Tibial nerve (tissue), 4 donors: Measurements from ENCODE around the gene ROR1. TPM values are rescaled to one million over a fixed set of nuclear protein-coding genes. Genes with fewer than 3 reads are reported as not detected.

ENCODE experiments used
- DNase-seq, 2 donors: peaks; one replicate each; pipeline ENCODE4 v3.0.0-alpha.2; 2019; ENCODE audit warnings: low spot score in 2 of 2
- H3K27ac ChIP-seq, 4 donors: fragments of 200-600 bp; sonication (generic) in 3 of 4; one replicate each; pipeline ENCODE4 v1.5.1; 2017 to 2019; ENCODE audit warnings: mild to moderate bottlenecking in 1 of 4
- H3K27me3 ChIP-seq, 2 donors: fragments of 200-600 bp; sonication (generic) in 1 of 2; one replicate each; pipeline versions ENCODE4 v1.5.1 to v1.6.0; 2017 to 2019
- H3K36me3 ChIP-seq, 3 donors: fragments of 200-600 bp; sonication (generic); one replicate each; pipeline ENCODE4 v1.5.1; 2018 to 2019
- H3K4me1 ChIP-seq, 4 donors: fragments of 200-600 bp; sonication (generic) in 3 of 4; one replicate each; pipeline ENCODE4 v1.5.1; 2017 to 2019
- H3K4me3 ChIP-seq, 4 donors: fragments of 200-600 bp; sonication (generic) in 3 of 4; one replicate each; pipeline ENCODE4 v1.5.1; 2017 to 2019; ENCODE audit warnings: mild to moderate bottlenecking in 1 of 4, moderate library complexity in 1 of 4
- H3K9me3 ChIP-seq, 4 donors: fragments of 200-600 bp; sonication (generic) in 3 of 4; one replicate each; pipeline ENCODE4 v1.5.1; 2017 to 2019
- CTCF ChIP-seq, 5 experiments: fragments of 200-600 bp in 3 of 5; fragments of 450-650 bp in 2 of 5; sonication (generic) in 3 of 5; IDR thresholded peaks; one replicate each; pipeline ENCODE4 v1.5.1; 2016 to 2019; ENCODE audit warnings: antibody characterized with exemption in 5 of 5, mild to moderate bottlenecking in 3 of 5, moderate library complexity in 2 of 5
- EP300 ChIP-seq, 2 donors: sonication (generic); formaldehyde crosslinking; IDR thresholded peaks; one replicate each; pipeline ENCODE4 v1.6.1; 2017; ENCODE audit warnings: antibody characterized with exemption in 2 of 2, mild to moderate bottlenecking in 1 of 2
- POLR2A ChIP-seq, 2 donors: fragments of 450-650 bp; IDR thresholded peaks; one replicate each; pipeline ENCODE4 v1.6.1; 2017; ENCODE audit warnings: antibody characterized with exemption in 2 of 2, mild to moderate bottlenecking in 2 of 2, moderate library complexity in 2 of 2
- WGBS, 2 donors: methylation state at CpG; one replicate each; pipeline ENCODE4 v1.1.5; 2018; 5-methylcytosine and 5-hydroxymethylcytosine counted together
- total RNA-seq, 4 donors: library from RNA; depleted of rRNA; stranded (reverse); fragments of >200 nt; gene quantifications; one replicate each; pipeline ENCODE4 v1.1.0, GENCODE V29; 2016

Gene ROR1
- total RNA-seq, 4 donors from 2014 or later = 10.5 to 47.7 (median 43.7) TPM

DNA sequence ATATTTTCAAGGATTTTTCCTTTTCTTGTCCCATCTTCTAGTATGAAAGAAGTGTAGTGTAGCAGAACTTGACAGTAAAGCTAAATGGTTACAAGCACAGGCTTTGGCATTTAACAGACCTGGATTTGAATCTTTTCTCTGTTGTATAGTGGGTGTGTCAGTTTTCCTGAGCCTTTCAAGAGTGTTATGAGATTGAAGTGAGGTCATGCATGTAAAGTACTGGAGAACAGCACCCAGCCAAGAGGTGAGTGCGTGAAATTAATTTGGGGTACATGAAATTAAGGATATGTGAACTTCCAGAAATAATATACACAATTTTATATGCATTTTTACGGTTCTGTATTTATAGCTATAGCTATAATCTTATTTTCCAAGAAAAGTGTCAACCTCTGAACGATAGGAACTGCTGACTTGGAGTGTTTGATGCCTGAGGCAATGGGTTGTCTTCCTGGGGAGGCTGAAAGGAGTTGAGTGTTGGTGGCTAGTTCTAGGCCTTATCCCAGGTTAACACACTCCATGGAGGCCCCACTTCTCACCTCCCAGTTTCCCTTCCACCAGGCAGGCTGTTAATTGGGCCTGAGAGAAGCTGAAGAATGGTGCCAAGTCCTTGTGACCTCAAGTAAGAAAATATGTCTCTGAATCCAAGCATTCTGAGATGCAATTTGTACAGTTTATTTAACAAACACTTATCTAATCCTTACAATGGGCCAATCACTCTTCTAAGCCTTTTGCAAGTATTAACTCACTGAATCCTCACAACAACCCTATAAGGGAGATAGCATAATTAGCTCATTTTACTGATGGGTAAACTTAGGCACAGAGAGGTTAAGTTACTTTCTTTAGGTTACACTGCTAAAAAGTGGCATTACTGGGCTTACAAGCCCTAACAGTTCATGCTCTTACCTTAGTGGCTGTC, 4.4 kb downstream of the ROR1 start:
- H3K4me1 ChIP-seq = peaks cover 0 to 43% (median 3%) of the 10 kb centered on the region in 4 donors
- WGBS, 2 donors = 91 to 92% methylated on average over 3 of the region's 3 CpGs
- H3K36me3 ChIP-seq = no peaks in the 10 kb centered on the region
- no peaks in the 10 kb centered on the region for H3K9me3 ChIP-seq
- no peak overlapping the region for H3K27ac ChIP-seq
- no peaks in the 10 kb centered on the region for H3K27me3 ChIP-seq
- DNase-seq = no peak
- no peak overlapping the region for H3K4me3 ChIP-seq
- TF ChIP-seq EP300 (IDR thresholded peaks at IDR 0.05) = no peak
- no peak for TF ChIP-seq CTCF (IDR thresholded peaks at IDR 0.05)
- TF ChIP-seq POLR2A (IDR thresholded peaks at IDR 0.05) = no peak

GRCh38 chr1:63779338-63780211, 5.8 kb downstream of the ROR1 start:
- peaks cover 0 to 37% (median 3%) of the 10 kb centered on the region in 4 donors for H3K4me1 ChIP-seq

DNA sequence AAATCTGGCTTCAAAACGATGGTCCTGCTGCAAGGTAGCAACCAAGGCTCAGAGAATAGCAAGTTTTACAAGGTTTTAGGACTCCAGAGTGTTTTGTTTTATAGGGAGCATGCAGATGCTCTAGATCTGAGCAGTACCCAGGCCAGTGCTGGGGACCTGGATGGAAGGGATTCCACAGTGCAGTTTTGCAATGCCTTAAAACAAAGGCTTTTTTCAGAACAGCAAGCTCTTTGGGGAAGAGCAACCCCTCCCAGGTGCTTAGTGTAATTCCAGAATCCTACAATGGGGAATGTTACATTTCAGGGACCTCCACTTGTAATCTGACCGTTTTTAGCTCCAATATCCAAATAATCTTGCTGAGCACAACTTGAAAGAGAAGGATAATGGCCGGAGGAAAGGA, 6.7 kb downstream of the ROR1 start:
- no peaks in the 10 kb centered on the region for H3K27me3 ChIP-seq
- H3K9me3 ChIP-seq = no peaks in the 10 kb centered on the region
- H3K4me3 ChIP-seq = no peak overlapping the region
- H3K36me3 ChIP-seq = no peaks in the 10 kb centered on the region
- peaks cover 0 to 30% (median 3%) of the 10 kb centered on the region in 4 donors for H3K4me1 ChIP-seq
- H3K27ac ChIP-seq = no peak overlapping the region
- 79 to 80% methylated on average over 3 of the region's 3 CpGs for WGBS, 2 donors
- TF ChIP-seq EP300 (IDR thresholded peaks at IDR 0.05) (no peak), POLR2A (IDR thresholded peaks at IDR 0.05) (no peak), CTCF (IDR thresholded peaks at IDR 0.05) (no peak)
- DNase-seq = no peak

More at GRCh38 chr1:63779338-63780211, 5.8 kb downstream of the ROR1 start:
- peak overlapping the region in 2 of 4 donors; percentile 17 to 33 for H3K27ac ChIP-seq
- DNase-seq = no peak
- H3K27me3 ChIP-seq = no peaks in the 10 kb centered on the region
- no peaks in the 10 kb centered on the region for H3K36me3 ChIP-seq
- TF ChIP-seq EP300 (IDR thresholded peaks at IDR 0.05) (no peak), POLR2A (IDR thresholded peaks at IDR 0.05) (no peak), CTCF (IDR thresholded peaks at IDR 0.05) (no peak)
- WGBS, 2 donors = 20 to 21% methylated on average over 7 of the region's 7 CpGs
- H3K4me3 ChIP-seq = no peak overlapping the region
- H3K9me3 ChIP-seq = no peaks in the 10 kb centered on the region

GRCh38 chr1:63782982-63783381, 9.2 kb downstream of the ROR1 start:
- no peak for DNase-seq
- Histone ChIP-seq H3K4me1 (peaks cover 0 to 20% (median 3%) of the 10 kb centered on the region in 4 donors), H3K4me3 (no peak overlapping the region), H3K27ac (no peak overlapping the region), H3K27me3 (no peaks in the 10 kb centered on the region), H3K9me3 (no peaks in the 10 kb centered on the region), H3K36me3 (no peaks in the 10 kb centered on the region)
- no peak for TF ChIP-seq POLR2A (IDR thresholded peaks at IDR 0.05)
- no peak for TF ChIP-seq CTCF (IDR thresholded peaks at IDR 0.05)
- no peak for TF ChIP-seq EP300 (IDR thresholded peaks at IDR 0.05)
- 70 to 80% methylated on average over 2 of the region's 2 CpGs for WGBS, 2 donors
